Measurements from ENCODE around the gene TPPP3. TPM values are rescaled to one million over a fixed set of nuclear protein-coding genes. Genes with fewer than 3 reads are reported as not detected.

TPPP3 gene
- polyA plus RNA-seq, 1 experiment: 1.5 TPM

- no peak for DNase-seq (ENCODE audit: low read depth, low spot score)
- no peak overlapping the region for H3K4me3 ChIP-seq (ENCODE audit: low read depth, low read length)
- CTCF ChIA-PET: no interaction called here
Observed at GRCh38 chr16:67404740-67405226, 11.5 kb upstream of the TPPP3 start.

DNA sequence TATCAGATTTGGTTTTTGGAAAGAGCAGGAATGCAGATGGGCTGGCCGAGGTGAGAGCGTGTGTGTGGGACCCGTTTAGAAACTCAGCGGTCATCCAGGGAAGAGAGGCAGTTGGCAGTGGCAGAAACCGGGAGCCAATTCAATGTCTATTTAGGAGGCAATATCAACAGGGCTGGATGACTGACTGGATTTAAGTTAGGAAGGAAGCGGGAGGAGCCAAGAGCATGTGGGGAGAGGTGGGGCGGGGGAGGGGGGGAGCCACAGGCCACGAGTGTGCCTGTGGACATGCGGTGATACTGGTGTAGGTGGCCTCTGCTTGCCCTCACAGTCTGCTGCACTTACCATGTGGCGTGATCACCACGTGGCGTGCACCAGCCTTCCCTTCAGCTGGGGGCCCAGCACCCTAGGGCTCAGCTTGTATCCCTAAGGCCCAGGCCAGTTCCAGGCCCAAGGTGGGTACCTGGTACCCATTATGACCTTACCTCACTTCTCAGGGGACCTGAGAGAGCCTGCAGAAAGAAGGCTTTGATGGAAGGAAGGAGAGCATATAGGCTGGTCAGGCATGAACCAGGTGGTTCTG lies 10.8 kb upstream of the TPPP3 start:
- TF ChIP-seq CTCF (IDR thresholded peaks at IDR 0.05; ENCODE audit: low read depth, low read length): no peak
- CTCF ChIA-PET: no interaction called here
- no peak overlapping the region for H3K4me3 ChIP-seq (ENCODE audit: low read depth, low read length)

More at GRCh38 chr16:67404740-67405226, 11.5 kb upstream of the TPPP3 start:
- POLR2A ChIA-PET: no interaction called here
- H3K27me3 ChIP-seq (ENCODE audit: control insufficient read depth, insufficient read depth, low read length): no peaks in the 10 kb centered on the region
- H3K27ac ChIP-seq (ENCODE audit: low read depth, low read length): no peak overlapping the region
- H3K9me3 ChIP-seq (ENCODE audit: control insufficient read depth, insufficient read depth, low read length): no peaks in the 10 kb centered on the region; the same call in 1 of the 2 replicates
- TF ChIP-seq CTCF (IDR thresholded peaks at IDR 0.05; ENCODE audit: low read depth, low read length): no peak

GRCh38 chr16:67400901-67401300 lies 7.6 kb upstream of the TPPP3 start:
- POLR2A ChIA-PET: no interaction called here
- Histone ChIP-seq H3K27ac (ENCODE audit: low read depth, low read length) (no peak overlapping the region), H3K4me3 (ENCODE audit: low read depth, low read length) (no peak overlapping the region), H3K9me3 (ENCODE audit: control insufficient read depth, insufficient read depth, low read length) (no peaks in the 10 kb centered on the region; the same call in 1 of the 2 replicates), H3K27me3 (ENCODE audit: control insufficient read depth, insufficient read depth, low read length) (no peaks in the 10 kb centered on the region)
- CTCF ChIA-PET: no interaction called here
- DNase-seq (ENCODE audit: low read depth, low spot score): no peak
- no peak for TF ChIP-seq CTCF (IDR thresholded peaks at IDR 0.05; ENCODE audit: low read depth, low read length)

More for the DNA sequence above, 10.8 kb upstream of the TPPP3 start:
- H3K27ac ChIP-seq (ENCODE audit: low read depth, low read length): no peak overlapping the region
- POLR2A ChIA-PET: no interaction called here
- no peaks in the 10 kb centered on the region for H3K27me3 ChIP-seq (ENCODE audit: control insufficient read depth, insufficient read depth, low read length)
- DNase-seq (ENCODE audit: low read depth, low spot score): no peak
- H3K9me3 ChIP-seq (ENCODE audit: control insufficient read depth, insufficient read depth, low read length): no peaks in the 10 kb centered on the region; the same call in 1 of the 2 replicates

GRCh38 chr16:67399749-67400704 lies 6.7 kb upstream of the TPPP3 start:
- no peak for DNase-seq (ENCODE audit: low read depth, low spot score)
- no peak for TF ChIP-seq CTCF (IDR thresholded peaks at IDR 0.05; ENCODE audit: low read depth, low read length)
- no peak overlapping the region for H3K4me3 ChIP-seq (ENCODE audit: low read depth, low read length)
- POLR2A ChIA-PET: no interaction called here
- CTCF ChIA-PET: interaction anchor here (0.5 to 2.7 kb wide), 12 partner anchors 9 to 215 kb away, joined by 3 to 19 read pairs (median 3); partner anchors contain the start of gene ZDHHC1
- H3K9me3 ChIP-seq (ENCODE audit: control insufficient read depth, insufficient read depth, low read length): peaks cover 1% of the 10 kb centered on the region; the same call in 1 of the 2 replicates
- no peak overlapping the region for H3K27ac ChIP-seq (ENCODE audit: low read depth, low read length)
- no peaks in the 10 kb centered on the region for H3K27me3 ChIP-seq (ENCODE audit: control insufficient read depth, insufficient read depth, low read length)

Measured in AG04450 (cell line).